GM13976 (cell line): ENCODE measurements around the gene EEF2.

ENCODE experiments used
- DNase-seq: peaks from one replicate; pipeline ENCODE4 v3.0.0; 2012; ENCODE audit warnings: low spot score
- in situ Hi-C: fragments of 300-500 bp; cut with MboI; formaldehyde crosslinking; loops from one replicate; pipeline ENCODE4 v1.12.0; 2022; ENCODE audit warnings: low sequenced_read_pairs, mixed read lengths, inconsistent platforms; ENCODE audit not compliant: unreplicated experiment
- TF ChIP-seq, protein P1 (sequence below): IDR thresholded peaks from 2 replicates; pipeline ENCODE4 v1.5.1; 2012; ENCODE audit warnings: borderline replicate concordance, mild to moderate bottlenecking; ENCODE audit not compliant: insufficient read depth; ENCODE audit errors: extremely low read depth, missing control alignments, control extremely low read depth

Gene EEF2

DNA sequence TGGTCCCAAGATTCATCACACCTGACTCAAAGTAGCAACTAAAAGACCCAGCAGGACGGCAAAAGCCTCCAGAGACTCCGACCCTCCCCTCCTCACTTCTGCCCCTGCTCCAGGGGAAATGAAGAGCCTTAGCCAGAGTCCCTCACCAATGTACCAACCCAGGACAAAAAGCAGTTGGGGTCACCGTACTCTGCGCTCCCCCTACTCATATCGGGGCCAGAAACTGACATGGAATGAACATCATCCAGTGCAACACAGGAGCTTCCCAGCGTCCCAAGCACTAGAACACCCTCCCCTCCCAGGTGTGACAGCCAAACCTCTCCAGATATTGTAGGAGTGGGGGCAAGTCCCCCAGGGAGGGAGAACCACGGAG, 1.7 kb downstream of the EEF2 start:
- in situ Hi-C loops: loop anchor here (10.0 kb wide), 1 partner anchor 221 kb away; no protein-coding TSS in a partner anchor
- DNase-seq: no peak
- TF ChIP-seq, protein P1, sequence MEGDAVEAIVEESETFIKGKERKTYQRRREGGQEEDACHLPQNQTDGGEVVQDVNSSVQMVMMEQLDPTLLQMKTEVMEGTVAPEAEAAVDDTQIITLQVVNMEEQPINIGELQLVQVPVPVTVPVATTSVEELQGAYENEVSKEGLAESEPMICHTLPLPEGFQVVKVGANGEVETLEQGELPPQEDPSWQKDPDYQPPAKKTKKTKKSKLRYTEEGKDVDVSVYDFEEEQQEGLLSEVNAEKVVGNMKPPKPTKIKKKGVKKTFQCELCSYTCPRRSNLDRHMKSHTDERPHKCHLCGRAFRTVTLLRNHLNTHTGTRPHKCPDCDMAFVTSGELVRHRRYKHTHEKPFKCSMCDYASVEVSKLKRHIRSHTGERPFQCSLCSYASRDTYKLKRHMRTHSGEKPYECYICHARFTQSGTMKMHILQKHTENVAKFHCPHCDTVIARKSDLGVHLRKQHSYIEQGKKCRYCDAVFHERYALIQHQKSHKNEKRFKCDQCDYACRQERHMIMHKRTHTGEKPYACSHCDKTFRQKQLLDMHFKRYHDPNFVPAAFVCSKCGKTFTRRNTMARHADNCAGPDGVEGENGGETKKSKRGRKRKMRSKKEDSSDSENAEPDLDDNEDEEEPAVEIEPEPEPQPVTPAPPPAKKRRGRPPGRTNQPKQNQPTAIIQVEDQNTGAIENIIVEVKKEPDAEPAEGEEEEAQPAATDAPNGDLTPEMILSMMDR: no peak

DNA sequence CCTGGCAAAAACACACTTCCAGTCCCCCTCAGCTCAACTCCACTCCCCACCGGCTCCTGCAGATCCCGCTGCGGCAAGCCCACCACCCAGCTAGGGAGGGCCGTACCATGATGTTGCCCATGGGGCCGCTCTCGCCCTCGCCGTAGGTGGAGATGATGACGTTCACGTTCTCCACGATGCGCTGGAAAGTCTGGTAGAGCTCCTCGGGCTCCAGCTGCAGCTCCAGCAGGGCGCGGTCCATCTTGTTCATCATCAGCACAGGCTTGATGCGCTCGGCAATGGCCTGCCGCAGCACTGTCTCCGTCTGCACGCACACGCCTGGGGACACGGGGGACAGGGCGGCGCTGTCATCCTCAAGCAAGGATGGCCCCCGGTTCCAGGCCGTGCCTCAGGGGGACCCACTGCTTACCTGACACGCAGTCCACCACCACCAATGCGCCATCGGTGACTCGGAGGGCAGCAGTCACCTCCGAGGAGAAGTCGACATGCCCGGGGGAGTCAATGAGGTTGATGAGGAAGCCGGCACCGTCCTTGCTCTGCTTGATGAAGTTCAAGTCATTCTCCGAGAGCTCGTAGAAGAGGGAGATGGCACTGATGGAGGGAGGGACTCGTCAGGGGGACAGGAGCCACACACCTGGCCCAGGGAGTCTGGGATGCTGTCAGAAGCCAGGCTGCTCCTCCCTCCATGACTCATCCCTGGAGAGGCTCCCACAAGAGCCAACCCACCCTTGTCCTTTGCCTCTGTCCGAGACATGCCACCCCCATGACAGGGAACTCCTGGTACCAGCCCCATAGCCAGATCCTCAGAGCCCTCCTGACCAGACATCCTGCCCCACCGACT, 2.3 kb downstream of the EEF2 start:
- TF ChIP-seq, protein P1: no peak
- no peak for DNase-seq

DNA sequence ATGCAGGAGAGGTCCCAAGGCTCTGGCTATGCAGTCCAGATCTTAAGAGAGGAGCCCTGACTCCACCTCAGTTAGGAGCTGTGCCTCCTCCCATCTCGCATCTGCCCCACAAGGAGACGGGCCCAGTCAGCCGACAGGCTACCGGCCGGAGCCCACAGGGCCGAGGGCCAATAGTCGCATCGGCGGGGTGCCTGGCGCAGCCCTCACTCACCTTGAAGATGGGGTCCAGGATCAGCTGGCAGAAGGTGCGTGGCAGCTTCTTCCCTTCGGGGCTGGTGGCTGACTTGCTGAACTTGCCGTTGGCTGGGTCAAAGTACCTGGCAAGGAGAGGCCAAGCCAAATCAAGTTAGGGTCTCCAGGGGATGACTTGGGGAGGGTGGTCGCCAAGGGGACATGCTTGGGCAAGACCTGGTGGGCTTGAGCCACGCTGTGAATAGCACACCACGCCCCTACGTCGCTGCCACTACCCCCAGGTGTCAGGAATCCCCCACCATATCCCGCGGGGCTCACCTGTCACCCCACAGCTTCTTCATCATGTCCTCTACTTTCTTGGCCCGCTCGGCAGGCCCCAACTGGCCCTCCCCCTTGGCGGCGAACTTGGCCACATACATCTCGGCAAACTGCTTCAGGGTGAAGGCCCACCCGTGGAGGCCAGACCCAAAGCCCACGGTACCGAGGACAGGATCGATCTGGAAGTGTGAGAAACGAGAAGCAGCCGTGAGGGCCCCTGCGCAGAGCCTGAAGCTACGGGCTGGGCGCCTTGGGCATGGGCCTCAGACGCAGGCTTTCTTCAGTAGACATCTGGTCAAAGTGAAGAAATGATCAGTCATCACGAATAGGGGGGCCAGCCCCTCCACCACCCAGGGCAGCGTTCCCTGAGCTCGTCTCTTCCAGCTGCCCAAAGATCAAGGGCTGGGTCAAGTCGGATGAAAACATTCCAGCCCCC, 3.3 kb downstream of the EEF2 start:
- no peak for DNase-seq
- in situ Hi-C loops: loop anchor here (10.0 kb wide), 1 partner anchor 223 kb away; no protein-coding TSS in a partner anchor
- TF ChIP-seq, protein P1: no peak

More for the DNA sequence above, 2.3 kb downstream of the EEF2 start:
- in situ Hi-C loops: loop anchor here (10.0 kb wide), 1 partner anchor 222 kb away; no protein-coding TSS in a partner anchor

DNA sequence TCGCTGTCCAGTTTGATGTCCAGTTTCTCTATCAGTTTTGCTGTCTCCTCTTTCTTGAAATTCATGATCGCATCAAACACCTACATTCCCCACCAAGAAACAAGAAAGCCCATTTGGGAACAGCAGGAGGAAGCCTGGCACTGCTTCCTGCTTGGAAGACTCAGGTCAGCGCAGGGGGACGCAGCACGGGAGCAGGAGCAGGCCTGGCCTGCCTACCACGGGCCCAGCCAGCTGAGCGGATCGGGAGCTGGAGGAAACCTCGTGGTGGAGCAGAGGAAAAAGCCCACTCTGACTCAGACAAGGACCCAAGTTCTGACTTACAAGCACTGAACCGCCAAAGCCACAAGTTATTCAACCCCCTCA, 3.9 kb downstream of the EEF2 start:
- in situ Hi-C loops: loop anchor here (10.0 kb wide), 1 partner anchor 223 kb away; no protein-coding TSS in a partner anchor
- TF ChIP-seq, protein P1: no peak
- no peak for DNase-seq

- TF ChIP-seq, protein P1: no peak
- in situ Hi-C loops: loop anchor here (10.0 kb wide), 1 partner anchor 224 kb away; no protein-coding TSS in a partner anchor
- no peak for DNase-seq
These were observed 4.7 kb downstream of the EEF2 start for GRCh38 chr19:3980353-3981251.
